Activated naive CD4-positive, alpha-beta T cell treated with anti-CD3 and anti-CD28 coated beads, Interleukin-2, amount 50 U/mL, for 16 hours (primary cell): Measurements from ENCODE around the gene GRIK3.

ENCODE experiments used
- DNase-seq: peaks from one replicate; pipeline ENCODE4 v3.0.0-alpha.2; 2020

The GRIK3 gene

GRCh38 chr1:36871146-36871971 lies 163.0 kb downstream of the GRIK3 start:
- DNase-seq, result no peak

DNA sequence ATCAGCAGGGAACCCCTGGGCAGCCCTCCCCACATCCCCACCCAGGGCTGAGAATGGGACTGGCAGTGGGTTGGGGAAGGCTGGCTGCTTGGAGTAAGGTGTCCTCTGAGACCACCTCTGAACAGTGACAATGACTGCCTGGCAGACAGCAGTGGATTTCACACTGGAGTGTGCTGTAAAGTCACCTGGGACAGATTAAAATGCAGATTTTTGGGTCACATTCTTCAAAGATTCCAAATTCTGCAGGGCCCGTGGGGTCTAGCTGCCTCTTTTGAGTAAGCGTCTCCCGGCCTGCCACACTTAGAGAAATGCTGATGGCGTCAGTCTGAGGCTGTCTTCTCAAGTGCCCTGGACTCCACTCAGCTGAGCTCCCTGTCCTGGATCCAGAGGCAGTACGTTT lies 164.5 kb downstream of the GRIK3 start:
- no peak for DNase-seq

GRCh38 chr1:36869054-36869453 lies 165.3 kb downstream of the GRIK3 start:
- DNase-seq, result no peak

- DNase-seq, result no peak
These were observed 166.7 kb downstream of the GRIK3 start for GRCh38 chr1:36867575-36867974.

GRCh38 chr1:36866169-36866814 lies 168.0 kb downstream of the GRIK3 start:
- no peak for DNase-seq

GRCh38 chr1:36865602-36865900 lies 168.8 kb downstream of the GRIK3 start:
- DNase-seq, result no peak

- DNase-seq, result no peak
These were observed 169.3 kb downstream of the GRIK3 start for GRCh38 chr1:36864823-36865601.

GRCh38 chr1:36864182-36864822 lies 170.0 kb downstream of the GRIK3 start:
- no peak for DNase-seq

DNA sequence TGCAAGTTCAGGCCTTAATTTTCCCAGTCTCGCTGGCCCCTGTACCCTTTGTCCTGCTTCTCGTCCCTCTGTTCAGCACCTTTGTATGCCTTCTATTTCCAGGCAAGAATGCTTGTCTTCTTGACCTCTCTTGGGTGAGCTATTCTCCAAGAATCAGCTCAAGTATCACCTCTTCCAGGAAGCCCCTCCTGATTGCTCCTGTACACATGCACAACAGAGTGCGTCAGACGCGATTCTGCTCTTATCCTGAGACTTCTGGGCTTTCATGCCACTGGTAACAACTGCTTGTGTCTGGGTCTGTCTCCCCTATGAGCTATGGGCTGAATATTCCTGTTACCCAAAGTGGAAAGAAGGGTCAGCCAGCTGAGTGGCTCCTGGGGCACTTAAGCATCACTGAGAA lies 170.8 kb downstream of the GRIK3 start:
- DNase-seq, result no peak

GRCh38 chr1:36863061-36863460 lies 171.3 kb downstream of the GRIK3 start:
- DNase-seq, result no peak

GRCh38 chr1:36861375-36861774 lies 172.9 kb downstream of the GRIK3 start:
- DNase-seq, result no peak

DNA sequence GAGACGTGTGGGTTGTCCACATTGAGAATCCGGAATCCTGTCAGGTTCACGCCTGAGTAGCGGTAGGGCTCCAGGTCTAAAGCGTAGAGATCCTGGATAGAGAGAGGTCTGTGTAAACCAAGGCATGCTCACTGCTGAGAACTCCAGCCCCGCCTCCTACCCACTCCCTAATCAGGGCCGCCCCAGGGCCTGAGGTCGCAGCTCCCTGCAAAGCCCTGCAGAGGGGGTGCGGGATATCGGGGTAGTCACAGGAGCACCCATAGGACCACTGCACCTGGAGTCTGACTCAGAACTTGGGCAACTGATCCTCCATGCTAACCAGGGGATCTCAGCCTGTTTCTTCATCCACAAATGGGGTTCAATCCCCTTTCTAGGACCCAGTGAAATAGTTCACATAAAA lies 174.4 kb downstream of the GRIK3 start:
- DNase-seq, result no peak

DNA sequence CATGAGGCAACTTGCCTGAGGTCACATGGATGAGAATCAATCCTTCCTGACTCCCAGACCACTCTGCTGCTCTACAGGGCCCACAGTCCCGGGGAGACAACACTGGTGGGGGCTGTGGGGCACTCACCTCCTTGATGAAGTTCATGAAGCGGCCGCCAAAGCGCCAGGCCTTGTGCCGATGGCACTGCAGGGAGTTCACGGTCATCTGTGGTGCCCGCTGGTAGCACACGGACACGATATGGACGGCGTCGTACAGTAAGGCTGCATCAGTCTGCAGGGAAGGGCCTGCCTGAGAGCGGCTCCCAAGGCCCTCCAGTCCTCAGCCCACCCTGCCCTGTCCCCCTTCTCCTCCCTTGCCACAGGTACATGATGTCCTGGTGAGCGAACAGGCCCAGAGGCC lies 175.3 kb downstream of the GRIK3 start:
- no peak for DNase-seq

DNA sequence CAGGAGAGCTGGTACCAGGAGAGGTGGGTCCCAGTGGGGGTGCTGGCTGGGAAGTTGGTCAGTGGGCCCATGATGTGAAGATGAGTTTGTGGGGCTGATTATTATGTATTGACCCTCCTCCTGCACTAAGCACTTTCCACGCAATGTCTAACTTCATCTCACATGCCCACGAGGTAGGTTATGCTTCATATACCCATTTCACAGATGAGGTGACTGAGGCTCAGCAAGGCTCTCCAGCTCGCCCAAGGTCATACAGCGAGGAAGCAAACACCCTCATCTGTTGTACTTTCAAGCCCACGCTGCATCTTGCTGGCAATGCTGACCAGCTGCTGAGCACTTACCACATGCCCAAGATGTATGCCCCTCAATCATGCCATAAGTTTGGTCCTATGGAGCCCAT lies 175.8 kb downstream of the GRIK3 start:
- no peak for DNase-seq

GRCh38 chr1:36857754-36858153 lies 176.6 kb downstream of the GRIK3 start:
- no peak for DNase-seq

DNA sequence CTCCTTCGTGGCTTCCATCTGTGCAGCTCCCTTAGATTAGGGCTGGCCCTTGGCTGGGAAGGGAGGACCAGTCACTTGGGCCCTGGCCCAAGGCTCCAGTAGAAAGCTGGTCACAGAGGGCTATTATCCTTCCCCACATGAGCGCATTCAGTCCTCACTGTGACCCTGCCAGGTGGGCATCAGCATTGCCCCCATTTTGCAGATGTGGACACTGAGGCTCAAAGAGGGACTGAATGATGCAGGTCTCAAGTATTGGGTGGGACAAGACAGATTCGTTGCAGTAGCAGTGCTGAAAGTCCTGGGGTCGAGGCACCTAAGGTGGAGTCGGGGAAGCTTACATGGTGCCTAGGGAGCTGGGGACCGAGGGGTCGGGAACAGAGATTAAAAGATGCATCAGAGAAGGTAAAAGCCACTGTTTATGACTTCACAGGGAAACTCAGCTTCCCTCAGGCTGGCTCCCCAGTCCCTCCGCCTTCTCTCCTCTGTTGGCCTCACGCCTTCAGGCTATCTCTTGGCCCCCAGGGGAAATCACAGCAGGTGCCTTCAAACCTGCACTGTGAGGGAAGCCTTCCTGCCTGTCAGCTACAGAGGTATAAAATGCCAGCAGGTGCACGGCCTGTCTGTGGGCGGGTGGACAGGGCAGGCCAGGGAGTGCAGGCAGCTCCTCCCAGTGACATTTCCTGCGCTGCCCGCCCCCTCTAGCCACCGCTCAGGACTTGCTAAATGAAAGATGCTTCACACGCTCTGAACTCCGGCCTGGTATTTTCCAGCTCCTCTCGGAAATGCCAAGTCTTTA lies 178.4 kb downstream of the GRIK3 start:
- DNase-seq, result no peak

GRCh38 chr1:36853638-36854037 lies 180.7 kb downstream of the GRIK3 start:
- DNase-seq, result no peak

DNA sequence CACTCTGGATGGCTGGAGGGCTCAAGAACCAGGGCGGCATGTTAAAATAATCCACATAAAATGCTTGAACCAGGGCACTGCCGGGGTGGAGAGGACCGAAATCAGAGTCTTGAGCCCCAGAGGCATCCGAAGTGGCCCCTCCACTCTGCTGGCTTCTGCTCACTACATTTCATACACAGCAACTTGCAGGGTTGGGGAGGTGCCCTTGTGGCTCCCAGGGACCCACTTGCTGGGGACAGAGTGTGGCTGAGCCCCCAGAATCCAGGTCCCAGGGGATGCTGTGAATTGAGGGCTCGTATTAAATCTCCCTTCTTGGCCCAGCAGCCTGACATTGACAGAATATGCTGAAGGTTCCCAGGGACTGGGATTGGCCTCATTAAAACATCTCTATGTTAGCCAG lies 181.7 kb downstream of the GRIK3 start:
- no peak for DNase-seq

DNA sequence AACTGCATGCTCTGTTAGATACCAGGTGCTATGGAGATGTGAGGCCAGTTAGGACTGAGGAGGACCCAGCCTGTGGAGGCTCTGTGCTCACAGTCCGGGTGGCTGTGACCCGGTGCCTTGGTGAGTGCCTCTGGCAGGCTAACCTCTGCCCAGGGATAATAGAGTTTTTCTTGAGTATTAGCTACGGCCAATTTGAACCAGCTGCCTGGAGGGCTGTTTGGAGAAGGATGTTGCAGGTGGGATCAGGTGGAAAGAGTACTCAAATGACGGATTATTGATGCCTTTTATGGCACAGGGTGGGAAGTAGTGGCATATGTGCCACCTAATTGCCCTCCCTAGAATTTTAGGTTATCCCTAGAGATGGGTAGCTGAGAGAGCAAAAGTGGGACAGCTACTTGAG lies 182.7 kb downstream of the GRIK3 start:
- no peak for DNase-seq

DNA sequence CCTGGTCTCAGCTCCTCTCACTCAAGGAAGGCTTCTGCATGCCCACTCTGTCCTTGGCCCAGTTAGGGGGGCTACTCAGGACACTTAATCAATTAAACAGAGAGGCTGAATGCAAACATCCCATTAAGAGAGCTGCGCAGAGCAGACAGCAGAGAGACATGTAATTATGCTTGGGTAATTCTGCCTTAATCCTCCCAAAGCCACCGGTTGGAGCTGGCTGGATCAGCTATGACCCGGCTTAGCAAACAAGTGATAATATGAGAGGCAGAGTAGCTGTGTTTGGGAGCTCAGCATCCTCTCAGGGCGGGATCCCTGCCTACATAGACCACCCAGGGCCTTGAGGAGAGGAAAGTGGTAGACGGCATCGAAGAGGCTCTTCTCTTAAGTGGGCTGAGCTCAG lies 183.2 kb downstream of the GRIK3 start:
- no peak for DNase-seq

GRCh38 chr1:36849956-36850355 lies 184.4 kb downstream of the GRIK3 start:
- DNase-seq, result no peak

DNA sequence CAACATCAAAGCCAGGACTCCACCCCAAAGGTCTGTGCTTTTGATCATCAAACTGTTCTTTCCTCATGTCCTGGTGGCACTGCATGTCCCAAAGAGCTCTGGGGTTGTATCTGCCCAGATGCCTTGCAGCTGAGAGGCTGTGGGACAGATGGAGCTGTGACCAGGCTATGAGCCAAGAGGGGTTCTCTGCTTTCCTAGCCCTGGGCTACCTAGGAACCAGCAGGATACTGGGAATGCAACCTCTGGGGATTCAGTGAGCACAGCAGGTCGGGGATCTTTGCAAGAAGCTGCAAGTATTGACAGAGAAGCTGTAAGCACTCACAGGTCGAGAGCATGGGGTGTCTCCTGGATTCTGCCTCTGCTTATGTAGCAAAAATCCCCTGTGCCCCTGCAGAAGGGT lies 186.6 kb downstream of the GRIK3 start:
- no peak for DNase-seq

- no peak for DNase-seq
These were observed 187.1 kb downstream of the GRIK3 start for GRCh38 chr1:36847186-36847585.
